NCI-H345 treated with DMSO at 0.1 percent for 48 hours (cell line): ENCODE data around the gene NATD1.
A peak's percentile ranks its signal among the peaks of the same experiment; 100 is the strongest.

ENCODE experiments used
- DNase-seq: peaks from one replicate; lab custom pipeline; 2025; ENCODE audit not compliant: unreplicated experiment; lab: John Stamatoyannopoulos, UW

Gene NATD1

GRCh38 chr17:21275579-21276263 lies 22.5 kb upstream of the NATD1 start:
- peak; percentile 46 for DNase-seq

GRCh38 chr17:21275047-21275578 lies 21.9 kb upstream of the NATD1 start:
- DNase-seq: no peak

- DNase-seq: no peak
These were observed 19.9 kb upstream of the NATD1 start for GRCh38 chr17:21272881-21273792.

GRCh38 chr17:21272250-21272649 lies 19.0 kb upstream of the NATD1 start:
- no peak for DNase-seq

GRCh38 chr17:21271454-21272183 lies 18.4 kb upstream of the NATD1 start:
- DNase-seq: no peak

GRCh38 chr17:21269394-21269793 lies 16.2 kb upstream of the NATD1 start:
- DNase-seq: no peak

GRCh38 chr17:21268596-21269188 lies 15.5 kb upstream of the NATD1 start:
- DNase-seq: no peak

- DNase-seq: no peak
These were observed 10.2 kb upstream of the NATD1 start for GRCh38 chr17:21263376-21263775.

GRCh38 chr17:21262259-21262993 lies 9.2 kb upstream of the NATD1 start:
- no peak for DNase-seq

- no peak for DNase-seq
These were observed 5.4 kb upstream of the NATD1 start for GRCh38 chr17:21258593-21258992.

GRCh38 chr17:21253646-21254441 lies 634 bp upstream of the NATD1 start:
- no peak for DNase-seq

- no peak for DNase-seq
These were observed 868 bp downstream of the NATD1 start for GRCh38 chr17:21252289-21252795.

GRCh38 chr17:21251337-21252010 lies 1.7 kb downstream of the NATD1 start:
- no peak for DNase-seq

GRCh38 chr17:21250854-21251253 lies 2.4 kb downstream of the NATD1 start:
- DNase-seq: no peak

- no peak for DNase-seq
These were observed 3.1 kb downstream of the NATD1 start for GRCh38 chr17:21249920-21250703.

GRCh38 chr17:21249086-21249795 lies 4.0 kb downstream of the NATD1 start:
- no peak for DNase-seq

- no peak for DNase-seq
These were observed 4.7 kb downstream of the NATD1 start for GRCh38 chr17:21248500-21248899.
